ENCODE data around the gene TIMM13. TPM values are rescaled to one million over a fixed set of nuclear protein-coding genes. Genes with fewer than 3 reads are reported as not detected.

The TIMM13 gene
- total and polyA plus RNA-seq, 2 of the 8 experiments (the other 6 are each of a cell fraction or from before 2014, with no cell fraction given), result 270 to 275 TPM

DNA sequence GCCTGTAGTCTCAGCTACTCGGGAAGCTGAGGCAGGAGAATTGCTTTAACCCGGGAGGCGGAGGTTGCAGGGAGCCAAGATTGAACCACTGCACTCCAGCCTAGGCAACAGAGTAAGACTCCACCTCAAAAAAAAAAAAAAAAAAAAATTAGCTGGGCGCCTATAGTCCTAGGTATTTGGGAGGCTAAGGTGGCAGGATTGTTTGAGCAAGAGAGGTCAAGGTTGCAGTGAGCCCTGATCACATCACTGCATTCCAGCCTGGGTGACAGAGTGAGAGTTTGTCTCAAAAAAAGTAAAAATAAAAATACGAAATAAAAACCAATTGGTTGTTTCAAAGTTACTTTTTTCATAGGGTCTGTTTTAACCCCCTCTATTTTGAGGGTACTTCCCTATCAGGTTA lies 30.7 kb upstream of the TIMM13 start:
- no peak overlapping the region for H4K5ac ChIP-seq (ENCODE audit: insufficient read length, low read depth, low read length)
- no peak overlapping the region for H3K4me3 ChIP-seq (ENCODE audit: extremely low read depth in 1 of 4, insufficient read depth in 2 of 4, low read depth in 3 of 4, low read length in 4 of 4)
- no peak overlapping the region for H2BK20ac ChIP-seq (ENCODE audit: low read length)
- ChIA-PET POLR2A (ENCODE audit: partially characterized antibody) (interaction anchor here (5.7 to 6.4 kb wide), 2 partner anchors 18 to 30 kb away, joined by 45 to 76 read pairs; partner anchors contain the start of genes GADD45B and TIMM13), CTCF (ENCODE audit: partially characterized antibody) (interaction anchor here (1.1 to 1.6 kb wide), 2 partner anchors 151 to 154 kb away, joined by 3 read pairs; no protein-coding TSS in a partner anchor)
- H3K9ac ChIP-seq (replicated peaks in 1 of 4; ENCODE audit: extremely low read depth in 1 of 4, low read depth in 3 of 4, low read length in 3 of 4), result no peak overlapping the region
- no peak overlapping the region for H3K18ac ChIP-seq (ENCODE audit: extremely low read depth, low read length)
- H2BK5ac ChIP-seq (ENCODE audit: low read depth, low read length), result no peak overlapping the region
- no peak overlapping the region for H3K27ac ChIP-seq (ENCODE audit: low read depth, low read length)
- no peak overlapping the region for H2AFZ ChIP-seq (ENCODE audit: low read length)
- peaks cover 25 to 36% of the 10 kb centered on the region in 2 experiments for H3K79me2 ChIP-seq (ENCODE audit: control insufficient read depth in 1 of 2, insufficient read depth in 2 of 2, low read length in 2 of 2)
- no peaks in the 10 kb centered on the region for H3K9me3 ChIP-seq (ENCODE audit: insufficient read depth in 2 of 2, low read depth in 1 of 2, low read length in 1 of 2)
- H3K23me2 ChIP-seq (ENCODE audit: low read depth, low read length), result peaks cover 2% of the 10 kb centered on the region; the same call in 1 of the 2 replicates
- no peak overlapping the region for H2BK12ac ChIP-seq (ENCODE audit: low read depth, low read length)
- H3K27me3 ChIP-seq (replicated peaks in 1 of 4; ENCODE audit: control insufficient read depth in 3 of 4, extremely low read depth in 1 of 4, insufficient read depth in 3 of 4, low read length in 3 of 4), result no peaks in the 10 kb centered on the region
- no peak overlapping the region for H2AK5ac ChIP-seq (ENCODE audit: low read depth, low read length)
- H2BK120ac ChIP-seq (replicated peaks; ENCODE audit: low read depth, low read length), result no peak overlapping the region
- no peaks in the 10 kb centered on the region for H3K36me3 ChIP-seq (ENCODE audit: control insufficient read depth in 2 of 4, insufficient read depth in 4 of 4, low read length in 3 of 4)
- no peak for DNase-seq (ENCODE audit: low read depth in 1 of 2, low spot score in 2 of 2)
- no peak overlapping the region for H3K4ac ChIP-seq (replicated peaks; ENCODE audit: insufficient read length, low read depth, low read length)
- peaks cover 0 to 9% (median 3%) of the 10 kb centered on the region in 4 experiments; a peak in 5 of 7 replicates for H3K4me1 ChIP-seq (replicated peaks in 1 of 4; ENCODE audit: control insufficient read depth in 3 of 4, insufficient read depth in 4 of 4, low read length in 3 of 4)
- no peak overlapping the region for H2BK15ac ChIP-seq (ENCODE audit: low read length)
- H4K91ac ChIP-seq (replicated peaks; ENCODE audit: insufficient read length, low read length), result no peak overlapping the region
- H3K14ac ChIP-seq (ENCODE audit: insufficient read length), result no peak overlapping the region
- no peak overlapping the region for H3K4me2 ChIP-seq (ENCODE audit: insufficient read depth in 1 of 2, low read depth in 2 of 2, low read length in 2 of 2)
- no peak overlapping the region for H3K56ac ChIP-seq (replicated peaks; ENCODE audit: insufficient read length, low read depth, low read length)
- FAIRE-seq, result no peak
- H4K20me1 ChIP-seq (replicated peaks in 1 of 2; ENCODE audit: control insufficient read depth in 1 of 2, insufficient read depth in 2 of 2, low read length in 2 of 2), result peaks cover 18 to 21% of the 10 kb centered on the region in 2 experiments
- 94% methylated on average over 5 of the region's 5 CpGs; no CpG with 5 or more reads in 1 of the 2 experiments for WGBS, 2 experiments (ENCODE audit: extremely low coverage in 1 of 2, insufficient coverage in 1 of 2, insufficient read length in 1 of 2, insufficient replicate concordance in 2 of 2, low coverage in 1 of 2, low lambda C conversion rate in 2 of 2, missing lambda C conversion rate in 1 of 2)
- no peak overlapping the region for H3K23ac ChIP-seq (ENCODE audit: insufficient read length)
- no peak overlapping the region for H4K8ac ChIP-seq (ENCODE audit: extremely low read depth, insufficient read depth, low read length)
- peaks cover 6% of the 10 kb centered on the region for H3K79me1 ChIP-seq (ENCODE audit: low read depth, low read length)
- TF ChIP-seq SIN3A (conservative IDR thresholded peaks at IDR 0.05 in 1 of 2, IDR thresholded peaks at IDR 0.05 in 1 of 2; ENCODE audit: low read depth in 1 of 2, low read length in 2 of 2) (no peak), SP4 (IDR thresholded peaks at IDR 0.05; ENCODE audit: low read length) (no peak), NRF1 (IDR thresholded peaks at IDR 0.05; ENCODE audit: low read depth, low read length) (no peak), RNF2 (IDR thresholded peaks at IDR 0.05; ENCODE audit: borderline replicate concordance, low read depth, low read length, missing control alignments, poor library complexity, severe bottlenecking) (no peak), CBX5 (IDR thresholded peaks at IDR 0.05; ENCODE audit: low read depth, low read length) (no peak), EP300 (IDR thresholded peaks at IDR 0.05; ENCODE audit: borderline replicate concordance in 1 of 2, low read depth in 2 of 2, low read length in 2 of 2) (no peak), YY1 (IDR thresholded peaks at IDR 0.05; ENCODE audit: low read depth, low read length) (no peak), HDAC2 (IDR thresholded peaks at IDR 0.05; ENCODE audit: borderline replicate concordance in 1 of 2, low read depth in 2 of 2, low read length in 2 of 2) (no peak), CTBP2 (IDR thresholded peaks at IDR 0.05; ENCODE audit: borderline replicate concordance, insufficient read depth, insufficient read length, low read length) (no peak), SUZ12 (IDR thresholded peaks at IDR 0.05; ENCODE audit: low read length) (no peak), TAF1 (IDR thresholded peaks at IDR 0.05; ENCODE audit: low read depth, low read length) (no peak), KDM5A (IDR thresholded peaks at IDR 0.05; ENCODE audit: low read length) (no peak), CHD1 (IDR thresholded peaks at IDR 0.05; ENCODE audit: low read depth, low read length) (no peak)

Measured in H1 (cell line).